HG03095 (cell line): ENCODE data around the gene SHC2.
"Not testable (repeated sequence)": the region's sequence is repeated elsewhere in the genome, so short reads cannot be mapped to it uniquely, and the experiment has no call there.

Experiments
- ATAC-seq: cut with Tn5 transposase; IDR thresholded peaks from one replicate; pipeline ENCODE4 v1.9.1; 2021; ENCODE audit warnings: moderate library complexity; ENCODE audit not compliant: unreplicated experiment

Gene SHC2

GRCh38 chr19:492091-492531 lies 31.3 kb upstream of the SHC2 start:
- ATAC-seq, result no peak

DNA sequence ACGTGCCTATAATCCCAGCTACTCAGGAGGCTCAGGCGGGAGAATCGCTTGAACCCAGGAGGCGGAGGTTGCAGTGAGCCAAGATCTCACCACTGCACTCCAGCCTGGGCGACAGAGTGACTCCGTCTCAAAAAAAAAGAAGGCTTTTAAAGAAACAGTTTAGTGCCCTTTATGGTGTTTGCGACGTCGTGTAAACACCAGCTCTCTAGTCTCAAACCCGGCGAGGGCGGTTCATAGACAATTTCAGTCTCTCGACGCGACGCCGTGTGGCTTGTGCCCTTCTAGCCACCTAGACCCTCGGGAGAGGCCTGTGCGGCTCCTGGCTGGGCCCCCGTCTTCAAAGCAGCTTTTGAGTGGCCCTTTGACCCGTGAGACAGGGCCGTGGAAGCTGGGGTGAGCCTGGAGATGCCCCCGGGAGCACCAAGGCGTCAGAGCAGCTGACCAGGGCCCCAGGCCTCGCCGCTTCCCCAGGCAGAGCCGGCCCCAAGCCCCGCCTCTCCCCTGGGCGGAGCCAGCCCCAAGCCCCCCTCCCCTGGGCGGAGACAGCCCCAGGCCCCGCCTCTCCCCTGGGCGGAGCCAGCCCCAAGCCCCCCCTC lies 30.4 kb upstream of the SHC2 start:
- no peak for ATAC-seq

GRCh38 chr19:489418-490196 lies 28.8 kb upstream of the SHC2 start:
- ATAC-seq, result peak; percentile 19

DNA sequence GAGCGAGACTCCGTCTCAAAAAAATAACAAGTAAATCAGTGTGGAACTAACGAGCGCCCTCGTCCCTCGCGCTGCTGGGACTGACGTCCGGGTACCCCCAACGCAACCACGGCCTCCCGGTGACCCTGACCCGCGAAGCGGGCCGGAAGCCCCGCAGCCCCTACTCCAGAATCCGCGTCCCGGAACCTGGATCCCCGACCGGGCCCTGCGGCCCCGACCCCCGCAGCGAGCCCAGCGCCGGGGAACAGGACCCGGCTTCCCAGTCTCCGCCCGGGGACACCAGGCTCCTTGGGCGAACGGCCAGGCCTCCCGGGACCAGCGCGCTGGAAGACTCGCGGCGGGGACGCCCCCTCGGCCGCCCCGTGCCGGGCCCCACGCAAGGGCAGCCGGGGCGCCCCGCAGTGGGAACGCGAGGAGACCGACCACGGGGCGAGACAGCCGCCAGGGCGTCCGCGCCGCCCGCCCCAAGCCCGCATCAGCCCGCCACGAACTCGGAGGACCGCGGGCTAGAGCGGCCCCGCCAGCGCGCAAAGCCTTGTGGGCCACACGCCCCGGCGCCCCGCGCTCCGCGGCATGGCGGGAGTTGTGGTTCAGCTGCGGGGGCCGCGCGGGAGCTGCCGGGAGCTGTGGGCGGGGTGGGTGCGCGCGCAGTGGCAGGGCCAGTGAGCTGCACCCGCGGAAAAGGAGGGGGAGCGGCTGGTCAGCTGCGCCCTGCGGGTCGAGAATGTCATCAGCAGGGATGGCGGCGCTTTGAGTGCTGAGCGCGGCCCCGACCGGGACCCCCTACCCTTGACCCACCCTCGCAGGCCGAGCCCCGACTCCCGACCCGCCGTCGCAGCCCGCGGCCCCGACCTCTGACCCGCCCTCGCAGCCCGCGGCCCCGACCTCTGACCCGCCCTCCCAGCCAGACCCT lies 27.9 kb upstream of the SHC2 start:
- ATAC-seq, result peak; percentile 60

GRCh38 chr19:485583-486236 lies 24.9 kb upstream of the SHC2 start:
- ATAC-seq, result no peak

GRCh38 chr19:485077-485476 lies 24.2 kb upstream of the SHC2 start:
- no peak for ATAC-seq

DNA sequence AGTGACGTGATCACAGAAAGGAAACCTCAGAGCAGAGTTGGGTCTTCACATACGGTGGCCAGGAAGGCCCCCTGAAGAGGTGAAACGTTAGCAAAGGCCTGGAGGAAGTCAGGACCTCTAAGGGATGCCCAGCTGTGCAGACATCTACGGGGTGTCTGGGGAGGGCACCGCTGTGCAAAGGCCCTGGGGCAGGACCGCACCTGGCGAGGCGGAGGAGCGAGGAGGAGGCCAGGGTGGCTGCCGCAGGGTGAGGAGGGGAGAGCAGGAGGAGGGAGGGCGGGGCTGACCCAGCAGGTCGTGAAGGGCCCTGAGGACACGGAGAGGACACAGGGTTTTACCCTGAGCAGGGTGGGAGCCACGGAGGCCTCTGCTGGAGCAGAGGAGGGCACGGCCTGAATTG lies 23.7 kb upstream of the SHC2 start:
- no peak for ATAC-seq

- ATAC-seq, result no peak
Observed at GRCh38 chr19:483332-484072, 22.7 kb upstream of the SHC2 start.

GRCh38 chr19:482186-483041 lies 21.6 kb upstream of the SHC2 start:
- no peak for ATAC-seq

DNA sequence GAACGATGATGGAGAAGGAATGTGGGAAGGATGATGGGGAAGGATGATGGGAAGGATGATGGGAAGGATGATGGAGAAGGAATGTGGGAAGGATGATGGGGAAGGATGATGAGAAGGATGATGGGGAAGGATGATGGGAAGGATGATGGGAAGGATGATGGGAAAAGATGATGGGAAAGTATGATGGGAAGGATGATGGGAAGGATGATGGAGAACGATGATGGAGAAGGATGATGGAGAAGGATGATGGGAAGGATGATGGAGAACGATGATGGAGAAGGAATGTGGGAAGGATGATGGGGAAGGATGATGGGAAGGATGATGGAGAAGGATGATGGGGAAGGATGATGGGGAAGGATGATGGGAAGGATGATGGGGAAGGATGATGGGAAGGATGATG lies 20.3 kb upstream of the SHC2 start:
- not testable (repeated sequence) for ATAC-seq

DNA sequence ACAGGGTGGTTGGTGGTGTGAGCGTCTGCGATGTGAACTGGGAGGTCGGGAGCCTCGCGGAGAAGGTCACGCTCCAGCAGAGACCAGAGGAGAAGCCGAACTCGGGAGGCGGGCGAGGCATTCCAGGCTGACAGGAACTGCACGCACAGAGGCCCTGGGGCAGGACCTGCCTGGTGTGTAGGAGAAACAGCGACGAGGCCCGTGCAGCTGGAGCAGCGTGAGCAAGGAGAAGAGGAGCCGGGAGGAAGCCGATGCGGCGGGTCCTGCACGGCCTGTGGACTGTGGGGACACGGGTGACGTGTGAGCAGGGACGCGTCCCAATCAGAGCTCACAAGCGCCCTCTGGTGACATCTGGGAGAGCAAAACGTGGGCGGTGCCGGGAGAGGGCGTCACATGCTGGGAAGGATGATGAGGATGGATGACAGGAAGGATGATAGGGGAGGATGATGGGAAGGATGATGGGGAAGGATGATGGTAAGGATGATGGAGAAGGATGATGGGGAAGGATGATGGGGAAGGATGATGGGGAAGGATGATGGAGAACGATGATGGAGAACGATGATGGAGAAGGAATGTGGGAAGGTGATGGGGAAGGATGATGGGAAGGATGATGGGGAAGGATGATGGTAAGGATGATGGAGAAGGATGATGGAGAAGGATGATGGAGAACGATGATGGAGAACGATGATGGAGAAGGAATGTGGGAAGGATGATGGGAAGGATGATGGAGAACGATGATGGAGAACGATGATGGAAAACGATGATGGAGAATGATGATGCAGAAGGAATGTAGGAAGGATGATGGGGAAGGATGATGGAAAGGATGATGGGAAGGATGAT lies 19.4 kb upstream of the SHC2 start:
- no peak for ATAC-seq

DNA sequence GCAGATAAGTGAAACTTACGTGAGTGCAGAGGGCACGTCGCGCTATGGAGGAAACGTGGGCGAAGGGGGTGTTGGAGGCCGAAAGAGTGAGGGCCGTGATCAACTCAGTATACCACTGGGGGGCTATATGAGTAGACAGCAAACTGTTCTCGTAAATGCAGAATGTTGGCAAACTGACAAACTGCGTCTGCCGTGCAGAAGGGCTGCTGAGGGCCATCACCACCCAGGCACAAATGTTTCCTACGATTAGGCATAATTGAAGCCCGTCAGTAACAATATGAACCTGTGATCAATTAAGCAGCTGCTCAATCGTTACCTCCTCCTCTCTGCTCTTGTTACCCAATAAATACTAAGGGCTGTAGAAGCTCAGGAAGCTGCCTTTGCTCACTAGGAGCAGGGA lies 18.1 kb upstream of the SHC2 start:
- no peak for ATAC-seq

GRCh38 chr19:478236-478903 lies 17.5 kb upstream of the SHC2 start:
- no peak for ATAC-seq

- ATAC-seq, result no peak
Observed at GRCh38 chr19:475360-475759, 14.5 kb upstream of the SHC2 start.

GRCh38 chr19:474126-475078 lies 13.6 kb upstream of the SHC2 start:
- no peak for ATAC-seq

- no peak for ATAC-seq
Observed at GRCh38 chr19:472005-472858, 11.4 kb upstream of the SHC2 start.
